Measurements from ENCODE around the gene CSRNP3. TPM values are rescaled to one million over a fixed set of nuclear protein-coding genes. Genes with fewer than 3 reads are reported as not detected.

CSRNP3 gene
- total and polyA plus RNA-seq, 2 donors (not counting 3 experiments of a cell fraction or from before 2014, with no cell fraction given), result not detected

DNA sequence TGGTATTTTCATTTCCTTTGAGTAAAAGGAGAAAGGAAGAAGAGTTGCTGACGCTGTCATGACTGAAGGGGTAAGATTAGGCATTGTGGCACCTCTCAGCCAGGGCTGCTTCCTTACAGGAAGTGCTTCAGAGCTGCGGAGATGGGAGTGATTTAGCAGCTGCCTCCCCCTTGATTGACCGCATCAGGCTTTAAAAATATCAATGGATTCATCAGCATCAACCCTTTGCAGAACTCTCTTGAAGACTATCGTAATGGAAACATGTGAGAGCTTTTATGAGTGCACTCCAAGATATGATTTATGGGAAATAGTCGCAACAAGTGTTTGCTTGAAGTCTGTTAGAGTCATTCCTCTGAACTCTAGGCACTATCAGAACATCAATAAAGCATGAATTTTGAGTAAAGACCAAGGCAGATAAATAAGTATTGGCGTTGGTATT, 141.1 kb downstream of the CSRNP3 start:
- H3K4me1 ChIP-seq (ENCODE audit: control insufficient read depth, extremely low read depth, insufficient read depth, low read length), result peaks cover 12% of the 10 kb centered on the region
- ChIA-PET POLR2A (no interaction called here), CTCF (no interaction called here)
- peak overlapping the region; percentile 57 for H3K4me2 ChIP-seq (ENCODE audit: insufficient read depth, low read length)
- no peak for TF ChIP-seq JUN (IDR thresholded peaks at IDR 0.05; ENCODE audit: borderline replicate concordance, insufficient read depth, insufficient read length, low read depth)
- peak; percentile 60 for TF ChIP-seq FOS (IDR thresholded peaks at IDR 0.05; ENCODE audit: borderline replicate concordance, insufficient read depth, low read length)
- no peak for TF ChIP-seq MYC (IDR thresholded peaks at IDR 0.05; ENCODE audit: low read depth, low read length)
- peak; percentile 93 for TF ChIP-seq GATA2 (IDR thresholded peaks at IDR 0.05; ENCODE audit: insufficient read depth, insufficient read length, low read depth, low read length)
- peak; percentile 38 for TF ChIP-seq POLR2AphosphoS5 (IDR thresholded peaks at IDR 0.05; ENCODE audit: insufficient read depth, low read depth, low read length)
- no peaks in the 10 kb centered on the region for H3K9me1 ChIP-seq (replicated peaks; ENCODE audit: control insufficient read depth, extremely low read depth, insufficient read depth, low read length)
- no peak overlapping the region for H3K27ac ChIP-seq (ENCODE audit: insufficient read depth, low read depth, low read length)
- H2AFZ ChIP-seq (ENCODE audit: low read depth, low read length), result no peak overlapping the region
- BruUV-seq (replicated peaks), result no TSS peak
- H3K9me3 ChIP-seq (replicated peaks; ENCODE audit: control insufficient read depth, insufficient read depth, low read length), result no peaks in the 10 kb centered on the region
- FAIRE-seq, result peak; percentile 79
- no peak overlapping the region for H3K9ac ChIP-seq (replicated peaks; ENCODE audit: extremely low read depth, insufficient read depth, low read length)
- H3K36me3 ChIP-seq (ENCODE audit: control insufficient read depth in 2 of 2, extremely low read depth in 1 of 2, insufficient read depth in 2 of 2, low read length in 2 of 2), result no peaks in the 10 kb centered on the region
- no peak overlapping the region for H3K4me3 ChIP-seq (replicated peaks in 1 of 3; ENCODE audit: insufficient read depth in 1 of 3, low read depth in 1 of 3, low read length in 3 of 3)
- intact Hi-C loops (cut with micrococcal nuclease), result loop anchor here (1.0 kb wide), 1 partner anchor 11 kb away; no protein-coding TSS in a partner anchor
- dilution Hi-C loops (cut with MboI; ENCODE audit: extremely low pct_ligation_motif_present, low sequenced_read_pairs), result no loop called here
- no peaks in the 10 kb centered on the region for H4K20me1 ChIP-seq (replicated peaks; ENCODE audit: control insufficient read depth, extremely low read depth, insufficient read depth, low read length)
- peaks cover 0 to 3% of the 10 kb centered on the region in 2 experiments for H3K27me3 ChIP-seq (ENCODE audit: control insufficient read depth in 2 of 2, insufficient read depth in 2 of 2, low read length in 2 of 2)
- no peaks in the 10 kb centered on the region for H3K79me2 ChIP-seq (ENCODE audit: control insufficient read depth, insufficient read depth, low read length)
- DNase-seq (ENCODE audit: low read depth, low spot score), result peak; percentile 50

DNA sequence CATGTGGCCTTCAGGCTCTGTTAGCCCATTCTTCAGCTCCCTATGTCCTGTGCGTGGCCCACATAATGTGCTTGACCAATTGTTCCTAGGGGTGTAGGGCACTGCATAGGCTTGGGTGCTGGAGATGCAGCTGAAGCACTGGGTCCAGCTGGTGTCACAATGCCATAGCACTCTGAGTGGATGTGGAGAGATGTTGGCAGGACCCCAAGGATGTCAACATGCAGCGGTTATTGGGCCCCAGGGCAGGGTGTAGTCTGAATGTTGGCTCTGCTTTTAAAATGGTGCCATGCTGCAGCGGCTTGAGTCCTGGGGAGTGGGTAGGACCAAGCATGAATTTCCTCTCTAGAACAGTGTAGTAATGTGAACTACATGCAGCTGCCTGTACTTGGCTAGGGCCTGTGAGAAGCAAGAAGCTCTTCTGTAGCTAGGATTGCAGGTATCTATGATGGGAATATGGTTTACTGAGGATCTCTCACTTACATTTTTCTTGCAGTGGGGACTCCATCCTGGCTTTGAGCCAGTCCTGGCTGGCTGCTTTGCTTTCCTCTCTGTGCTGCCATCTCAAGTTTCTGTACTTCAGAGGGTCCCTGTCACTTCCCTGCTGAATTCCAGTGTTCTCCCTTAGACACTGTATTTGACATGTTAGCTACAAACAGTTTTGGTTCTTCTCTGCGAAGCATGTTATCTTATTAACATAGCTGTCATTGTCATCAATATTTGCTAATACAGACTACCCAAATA, 148.4 kb downstream of the CSRNP3 start:
- Histone ChIP-seq H3K4me1 (ENCODE audit: control insufficient read depth, extremely low read depth, insufficient read depth, low read length) (peaks cover 15% of the 10 kb centered on the region), H3K27me3 (ENCODE audit: control insufficient read depth in 2 of 2, insufficient read depth in 2 of 2, low read length in 2 of 2) (peaks cover 4 to 9% of the 10 kb centered on the region in 2 experiments), H3K9me3 (replicated peaks; ENCODE audit: control insufficient read depth, insufficient read depth, low read length) (no peaks in the 10 kb centered on the region), H3K79me2 (ENCODE audit: control insufficient read depth, insufficient read depth, low read length) (no peaks in the 10 kb centered on the region), H4K20me1 (replicated peaks; ENCODE audit: control insufficient read depth, extremely low read depth, insufficient read depth, low read length) (no peaks in the 10 kb centered on the region), H3K27ac (ENCODE audit: insufficient read depth, low read depth, low read length) (no peak overlapping the region), H3K36me3 (ENCODE audit: control insufficient read depth in 2 of 2, extremely low read depth in 1 of 2, insufficient read depth in 2 of 2, low read length in 2 of 2) (no peaks in the 10 kb centered on the region), H2AFZ (ENCODE audit: low read depth, low read length) (no peak overlapping the region), H3K4me2 (ENCODE audit: insufficient read depth, low read length) (no peak overlapping the region), H3K4me3 (replicated peaks in 1 of 3; ENCODE audit: insufficient read depth in 1 of 3, low read depth in 1 of 3, low read length in 3 of 3) (no peak overlapping the region), H3K9me1 (replicated peaks; ENCODE audit: control insufficient read depth, extremely low read depth, insufficient read depth, low read length) (no peaks in the 10 kb centered on the region), H3K9ac (replicated peaks; ENCODE audit: extremely low read depth, insufficient read depth, low read length) (no peak overlapping the region)
- ChIA-PET POLR2A (no interaction called here), CTCF (no interaction called here)
- FAIRE-seq (no peak), DNase-seq (ENCODE audit: low read depth, low spot score) (no peak)
- intact Hi-C loops (cut with micrococcal nuclease), result no loop called here
- TF ChIP-seq MYC (IDR thresholded peaks at IDR 0.05; ENCODE audit: low read depth, low read length) (no peak), POLR2AphosphoS5 (IDR thresholded peaks at IDR 0.05; ENCODE audit: insufficient read depth, low read depth, low read length) (no peak)
- TF ChIP-seq, protein P1, sequence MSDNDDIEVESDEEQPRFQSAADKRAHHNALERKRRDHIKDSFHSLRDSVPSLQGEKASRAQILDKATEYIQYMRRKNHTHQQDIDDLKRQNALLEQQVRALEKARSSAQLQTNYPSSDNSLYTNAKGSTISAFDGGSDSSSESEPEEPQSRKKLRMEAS (IDR thresholded peaks at IDR 0.05; ENCODE audit: insufficient read depth, insufficient read length), result no peak
- dilution Hi-C loops (cut with MboI; ENCODE audit: extremely low pct_ligation_motif_present, low sequenced_read_pairs), result no loop called here
- BruUV-seq (replicated peaks), result no TSS peak
